HG02970 (cell line): ENCODE results near the gene COBL.

ENCODE experiments used
- ATAC-seq: cut with Tn5 transposase; IDR thresholded peaks from one replicate; pipeline ENCODE4 v1.9.1; 2021; ENCODE audit warnings: mild to moderate bottlenecking, moderate library complexity, moderate number of reproducible peaks; ENCODE audit not compliant: unreplicated experiment, low FRiP score

COBL gene

GRCh38 chr7:51328351-51328801, 11.8 kb upstream of the COBL start:
- no peak for ATAC-seq

GRCh38 chr7:51327287-51327717, 10.7 kb upstream of the COBL start:
- no peak for ATAC-seq

GRCh38 chr7:51326656-51327286, 10.2 kb upstream of the COBL start:
- ATAC-seq: no peak

- ATAC-seq: no peak
Measured at GRCh38 chr7:51325908-51326307, 9.3 kb upstream of the COBL start.

GRCh38 chr7:51325261-51325676, 8.7 kb upstream of the COBL start:
- ATAC-seq: no peak

GRCh38 chr7:51324206-51324898, 7.7 kb upstream of the COBL start:
- ATAC-seq: no peak

- ATAC-seq: no peak
Measured at GRCh38 chr7:51321961-51322515, 5.4 kb upstream of the COBL start.

GRCh38 chr7:51318886-51319579, 2.4 kb upstream of the COBL start:
- no peak for ATAC-seq

GRCh38 chr7:51318001-51318400, 1.4 kb upstream of the COBL start:
- no peak for ATAC-seq

- no peak for ATAC-seq
Measured at GRCh38 chr7:51317582-51317910, 937 bp upstream of the COBL start.

GRCh38 chr7:51316262-51316665, 345 bp downstream of the COBL start:
- ATAC-seq: no peak

GRCh38 chr7:51315393-51316261, 982 bp downstream of the COBL start:
- no peak for ATAC-seq

GRCh38 chr7:51314726-51315125, 1.9 kb downstream of the COBL start:
- no peak for ATAC-seq

GRCh38 chr7:51313738-51314425, 2.7 kb downstream of the COBL start:
- ATAC-seq: no peak

- ATAC-seq: no peak
Measured at GRCh38 chr7:51312951-51313737, 3.5 kb downstream of the COBL start.

- no peak for ATAC-seq
Measured at GRCh38 chr7:51311166-51311565, 5.4 kb downstream of the COBL start.

GRCh38 chr7:51310131-51310583, 6.5 kb downstream of the COBL start:
- ATAC-seq: no peak

GRCh38 chr7:51309361-51310130, 7.1 kb downstream of the COBL start:
- ATAC-seq: no peak
